PC-3 (cell line): ENCODE results near the gene C20orf96. TPM values are rescaled to one million over a fixed set of nuclear protein-coding genes. Genes with fewer than 3 reads are reported as not detected.

Experiments used
- ATAC-seq: fragments of 200-7000 bp; cut with Tn5 transposase; 2 replicates; pipeline ENCODE4 v1.9.1; 2020; ENCODE audit warnings: mild to moderate bottlenecking, moderate library complexity
- BruUV-seq: library from RNA; stranded (reverse); fragments of 400-500 nt; replicated peaks from 2 replicates; lab custom pipeline; 2021; lab: Mats Ljungman, UMichigan
- CTCF ChIA-PET: fragments of 300-600 bp; sonication (Branson Sonifier 250); formaldehyde crosslinking; loops from one replicate; lab custom pipeline; 2022; ENCODE audit warnings: antibody characterized with exemption; lab: Charles Lee
- POLR2A ChIA-PET: fragments of 300-600 bp; sonication (Branson Sonifier 250); formaldehyde crosslinking; loops from one replicate; lab custom pipeline; 2022; ENCODE audit warnings: antibody characterized with exemption; ENCODE audit not compliant: unreplicated experiment; lab: Charles Lee
- DNase-seq: peaks from one replicate; pipeline ENCODE4 v3.0.0-alpha.2; 2015
- H2AFZ ChIP-seq: fragments of 300-600 bp; sonication (generic); 2 replicates; pipeline ENCODE4 v1.6.0; 2016; ENCODE audit warnings: antibody characterized with exemption, low read length
- H3F3A ChIP-seq: fragments of 300-600 bp; sonication (generic); one replicate; pipeline ENCODE4 v1.6.0; 2017; ENCODE audit warnings: antibody characterized with exemption, low read length, control low read depth, mild to moderate bottlenecking; ENCODE audit not compliant: unreplicated experiment
- H3K27ac ChIP-seq: fragments of 300-600 bp; sonication (generic); 2 replicates; pipeline ENCODE4 v1.5.1; 2016; ENCODE audit warnings: mild to moderate bottlenecking, low read length
- H3K27me3 ChIP-seq: fragments of 300-600 bp; sonication (generic); 2 replicates; pipeline ENCODE4 v1.6.1; 2016; ENCODE audit warnings: low read length, mixed read lengths
- H3K36me3 ChIP-seq: fragments of 300-600 bp; sonication (generic); 2 replicates; pipeline ENCODE4 v1.6.1; 2016; ENCODE audit warnings: low read depth, mixed run types, low read length, mixed read lengths
- H3K4me1 ChIP-seq: fragments of 300-600 bp; sonication (generic); 2 replicates; pipeline ENCODE4 v1.5.1; 2016; ENCODE audit warnings: low read length; ENCODE audit not compliant: insufficient read depth
- H3K4me2 ChIP-seq: fragments of 300-600 bp; sonication (generic); 2 replicates; pipeline ENCODE4 v1.6.0; 2016; ENCODE audit warnings: low read length
- H3K4me3 ChIP-seq: fragments of 300-600 bp; sonication (generic); 2 replicates; pipeline ENCODE4 v1.5.1; 2016; ENCODE audit warnings: mild to moderate bottlenecking, low read length, mixed read lengths
- H3K79me2 ChIP-seq: fragments of 300-600 bp; sonication (generic); 2 replicates; pipeline ENCODE4 v1.6.1; 2017; ENCODE audit warnings: low read length, mixed read lengths
- H3K9ac ChIP-seq: fragments of 300-600 bp; sonication (generic); 2 replicates; pipeline ENCODE4 v1.6.0; 2016; ENCODE audit warnings: mild to moderate bottlenecking, low read length
- H3K9me2 ChIP-seq: fragments of 300-600 bp; sonication (generic); replicated peaks from 2 replicates; pipeline ENCODE4 v1.6.1; 2016; ENCODE audit warnings: mixed run types, low read length, mixed read lengths
- H3K9me3 ChIP-seq: fragments of 300-600 bp; sonication (generic); 2 replicates; pipeline ENCODE4 v1.6.1; 2016; ENCODE audit warnings: low read length, mixed read lengths
- H4K20me1 ChIP-seq: fragments of 300-600 bp; sonication (generic); 2 replicates; pipeline ENCODE4 v1.6.1; 2016; ENCODE audit warnings: low read length, mixed read lengths
- CTCF ChIP-seq: fragments of 300-600 bp; sonication (generic); conservative IDR thresholded peaks from 2 replicates; pipeline ENCODE4 v1.5.1; 2017; ENCODE audit warnings: antibody characterized with exemption, low read depth, mild to moderate bottlenecking, low read length
- EZH2 ChIP-seq: fragments of 300-600 bp; sonication (generic); IDR thresholded peaks from one replicate; pipeline ENCODE4 v1.6.1; 2017; ENCODE audit warnings: antibody characterized with exemption, mild to moderate bottlenecking, low read length; ENCODE audit not compliant: unreplicated experiment
- EZH2phosphoT487 ChIP-seq: fragments of 300-600 bp; sonication (generic); IDR thresholded peaks from 2 replicates; pipeline ENCODE4 v1.6.1; 2018; ENCODE audit warnings: mild to moderate bottlenecking, antibody characterized with exemption, low read length, borderline replicate concordance
- intact Hi-C: fragments of 100-400 bp; cut with micrococcal nuclease; formaldehyde crosslinking; loops from 2 replicates; pipeline ENCODE4 v1.9.0; 2023
- total RNA-seq: library from RNA; depleted of rRNA; stranded (reverse); fragments of >200 nt; gene quantifications from 2 replicates; pipeline ENCODE4 v1.2.3, GENCODE V29; 2014

C20orf96 gene
- total RNA-seq, 1 experiment from 2014 or later: 3.4 TPM

- no peak overlapping the region for H3K9ac ChIP-seq
- H4K20me1 ChIP-seq: no peaks in the 10 kb centered on the region
- H3K4me1 ChIP-seq: peaks cover 13% of the 10 kb centered on the region
- no peaks in the 10 kb centered on the region for H3F3A ChIP-seq
- intact Hi-C loops: no loop called here
- H3K27ac ChIP-seq: no peak overlapping the region
- ATAC-seq (peak; percentile 99), DNase-seq (peak; percentile 97)
- CTCF ChIA-PET: no interaction called here
- no peaks in the 10 kb centered on the region for H3K9me3 ChIP-seq
- TF ChIP-seq EZH2phosphoT487 (peak; percentile 79), CTCF (no peak)
- no TSS peak for BruUV-seq
- POLR2A ChIA-PET: no interaction called here
- H3K4me2 ChIP-seq: peak overlapping the region; percentile 23
- no peak overlapping the region for H2AFZ ChIP-seq
- H3K79me2 ChIP-seq: no peaks in the 10 kb centered on the region
- H3K27me3 ChIP-seq: no peaks in the 10 kb centered on the region
- no peaks in the 10 kb centered on the region for H3K9me2 ChIP-seq
- no peaks in the 10 kb centered on the region for H3K36me3 ChIP-seq
- H3K4me3 ChIP-seq: no peak overlapping the region
Measured at GRCh38 chr20:313948-314347, 23.4 kb upstream of the C20orf96 start.

- Histone ChIP-seq H3K4me3 (no peak overlapping the region), H2AFZ (no peak overlapping the region), H3K9ac (no peak overlapping the region), H3K9me3 (no peaks in the 10 kb centered on the region), H3K4me2 (peak overlapping the region; percentile 23; the same call in 1 of the 2 replicates), H3K36me3 (no peaks in the 10 kb centered on the region), H3F3A (no peaks in the 10 kb centered on the region), H3K4me1 (peaks cover 13% of the 10 kb centered on the region), H3K27me3 (no peaks in the 10 kb centered on the region), H3K27ac (no peak overlapping the region), H3K9me2 (no peaks in the 10 kb centered on the region), H3K79me2 (no peaks in the 10 kb centered on the region), H4K20me1 (no peaks in the 10 kb centered on the region)
- TF ChIP-seq EZH2phosphoT487: no peak
- ChIA-PET CTCF (no interaction called here), POLR2A (no interaction called here)
- no TSS peak for BruUV-seq
- DNase-seq: no peak
- intact Hi-C loops: no loop called here
- ATAC-seq: no peak
Measured at GRCh38 chr20:313402-313801, 22.9 kb upstream of the C20orf96 start.

GRCh38 chr20:312866-313265 is 22.3 kb upstream of the C20orf96 start:
- no peak for DNase-seq
- Histone ChIP-seq H3K79me2 (no peaks in the 10 kb centered on the region), H3F3A (no peaks in the 10 kb centered on the region), H3K4me1 (peaks cover 17% of the 10 kb centered on the region), H3K4me3 (no peak overlapping the region), H3K36me3 (no peaks in the 10 kb centered on the region), H3K27me3 (no peaks in the 10 kb centered on the region), H4K20me1 (no peaks in the 10 kb centered on the region), H3K9me3 (no peaks in the 10 kb centered on the region), H3K27ac (no peak overlapping the region), H3K9me2 (no peaks in the 10 kb centered on the region), H3K9ac (no peak overlapping the region), H2AFZ (no peak overlapping the region), H3K4me2 (no peak overlapping the region)
- ChIA-PET CTCF (no interaction called here), POLR2A (no interaction called here)
- ATAC-seq: no peak
- TF ChIP-seq EZH2phosphoT487: no peak
- no peak for TF ChIP-seq EZH2
- TF ChIP-seq CTCF: no peak
- intact Hi-C loops: no loop called here
- BruUV-seq: no TSS peak
